ENCODE data around the gene MAP7. TPM values are rescaled to one million over a fixed set of nuclear protein-coding genes. Genes with fewer than 3 reads are reported as not detected.

Gene MAP7
- total RNA-seq, 2 donors from 2014 or later = 5.1 to 6.9 TPM

DNA sequence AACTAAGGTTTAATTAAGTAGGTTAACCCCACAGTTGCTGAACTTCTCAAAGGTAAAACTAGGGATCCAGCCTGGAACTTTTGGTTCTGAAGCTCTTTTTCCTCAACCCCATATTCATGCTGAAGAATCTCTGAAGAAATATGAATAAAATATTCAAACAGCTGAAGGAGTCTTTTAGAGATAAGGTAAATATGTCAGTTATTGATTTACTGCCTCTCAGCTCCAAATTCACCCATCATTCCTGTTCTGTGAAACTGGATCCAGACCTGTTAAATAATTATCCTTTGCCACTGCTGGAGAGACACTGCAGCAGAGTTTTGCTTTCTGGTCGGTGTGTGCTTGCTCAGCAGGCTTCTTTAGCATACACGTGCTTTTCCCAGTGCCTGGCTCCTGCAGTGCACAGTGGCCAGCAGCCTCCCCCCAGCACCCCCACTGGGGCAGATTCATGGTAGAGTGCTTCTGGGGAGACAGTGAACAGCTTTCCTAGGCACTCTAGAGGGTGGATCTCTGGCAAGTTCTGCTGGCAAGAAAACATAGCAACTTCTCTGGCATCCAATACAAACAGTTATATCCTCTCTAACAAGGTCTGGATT is 198.6 kb downstream of the MAP7 start:
- H3K27ac ChIP-seq = no peak overlapping the region
- no peaks in the 10 kb centered on the region for H3K36me3 ChIP-seq
- DNase-seq (ENCODE audit: low spot score) (no peak), ATAC-seq (ENCODE audit: insufficient number of reproducible peaks, low FRiP score, low read depth) (no peak)
- no peaks in the 10 kb centered on the region for H3K9me3 ChIP-seq
- no peak overlapping the region for H3K4me3 ChIP-seq
- H3K27me3 ChIP-seq (replicated peaks; ENCODE audit: insufficient read depth) = no peaks in the 10 kb centered on the region
- TF ChIP-seq, protein P1, sequence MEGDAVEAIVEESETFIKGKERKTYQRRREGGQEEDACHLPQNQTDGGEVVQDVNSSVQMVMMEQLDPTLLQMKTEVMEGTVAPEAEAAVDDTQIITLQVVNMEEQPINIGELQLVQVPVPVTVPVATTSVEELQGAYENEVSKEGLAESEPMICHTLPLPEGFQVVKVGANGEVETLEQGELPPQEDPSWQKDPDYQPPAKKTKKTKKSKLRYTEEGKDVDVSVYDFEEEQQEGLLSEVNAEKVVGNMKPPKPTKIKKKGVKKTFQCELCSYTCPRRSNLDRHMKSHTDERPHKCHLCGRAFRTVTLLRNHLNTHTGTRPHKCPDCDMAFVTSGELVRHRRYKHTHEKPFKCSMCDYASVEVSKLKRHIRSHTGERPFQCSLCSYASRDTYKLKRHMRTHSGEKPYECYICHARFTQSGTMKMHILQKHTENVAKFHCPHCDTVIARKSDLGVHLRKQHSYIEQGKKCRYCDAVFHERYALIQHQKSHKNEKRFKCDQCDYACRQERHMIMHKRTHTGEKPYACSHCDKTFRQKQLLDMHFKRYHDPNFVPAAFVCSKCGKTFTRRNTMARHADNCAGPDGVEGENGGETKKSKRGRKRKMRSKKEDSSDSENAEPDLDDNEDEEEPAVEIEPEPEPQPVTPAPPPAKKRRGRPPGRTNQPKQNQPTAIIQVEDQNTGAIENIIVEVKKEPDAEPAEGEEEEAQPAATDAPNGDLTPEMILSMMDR (IDR thresholded peaks at IDR 0.05) = no peak
- H3K4me1 ChIP-seq (ENCODE audit: control insufficient read depth in 1 of 2, low read depth in 2 of 2) = no peaks in the 10 kb centered on the region

DNA sequence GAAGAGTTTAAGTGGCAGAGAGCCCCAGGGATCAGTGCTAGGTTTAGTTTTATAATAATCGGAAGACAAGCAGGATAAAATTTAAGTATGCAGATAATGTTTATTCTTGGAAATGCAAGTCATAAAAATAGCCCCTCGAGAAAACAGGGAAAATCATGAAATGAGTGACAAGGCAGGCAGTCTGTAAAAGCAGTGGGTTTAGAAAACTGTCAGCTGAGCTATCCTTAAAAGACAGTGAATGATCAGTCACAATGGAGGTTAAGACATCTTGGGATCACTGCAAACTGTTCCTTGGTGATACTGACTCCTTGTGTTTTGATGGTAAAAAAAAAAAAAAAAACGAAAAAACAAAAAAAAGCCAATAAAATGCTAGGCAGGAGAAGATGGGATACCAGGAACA is 199.3 kb downstream of the MAP7 start:
- no peak for ATAC-seq (ENCODE audit: insufficient number of reproducible peaks, low FRiP score, low read depth)
- Histone ChIP-seq H3K27ac (no peak overlapping the region), H3K27me3 (replicated peaks; ENCODE audit: insufficient read depth) (no peaks in the 10 kb centered on the region), H3K4me1 (ENCODE audit: control insufficient read depth in 1 of 2, low read depth in 2 of 2) (no peaks in the 10 kb centered on the region), H3K36me3 (no peaks in the 10 kb centered on the region), H3K9me3 (no peaks in the 10 kb centered on the region), H3K4me3 (no peak overlapping the region)
- TF ChIP-seq, protein P1 (IDR thresholded peaks at IDR 0.05) = no peak
- DNase-seq (ENCODE audit: low spot score) = no peak

DNA sequence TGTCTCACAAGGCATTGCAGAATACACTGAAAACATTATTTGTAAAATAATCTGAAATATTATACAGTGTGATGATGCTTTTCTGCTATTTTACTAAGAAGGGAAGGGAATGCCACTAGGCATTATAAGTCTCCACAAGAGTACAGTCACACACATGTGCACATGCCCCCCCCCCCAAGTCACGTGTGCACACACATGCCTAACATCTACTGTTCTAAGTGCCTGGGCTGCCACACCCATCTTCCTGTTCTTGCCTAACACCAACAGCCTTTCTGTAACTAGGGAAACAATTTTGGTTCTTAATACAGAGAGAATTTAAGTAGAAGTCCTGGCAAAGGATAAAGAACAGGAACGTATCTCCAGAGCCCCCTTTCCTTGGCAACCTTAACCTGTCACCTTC is 202.4 kb downstream of the MAP7 start:
- H3K27ac ChIP-seq = no peak overlapping the region
- TF ChIP-seq, protein P1 (IDR thresholded peaks at IDR 0.05) = no peak
- H3K36me3 ChIP-seq = no peaks in the 10 kb centered on the region
- DNase-seq (ENCODE audit: low spot score) (no peak), ATAC-seq (ENCODE audit: insufficient number of reproducible peaks, low FRiP score, low read depth) (no peak)
- H3K4me1 ChIP-seq (ENCODE audit: control insufficient read depth in 1 of 2, low read depth in 2 of 2) = no peaks in the 10 kb centered on the region
- H3K4me3 ChIP-seq = no peak overlapping the region
- H3K9me3 ChIP-seq = no peaks in the 10 kb centered on the region
- H3K27me3 ChIP-seq (replicated peaks; ENCODE audit: insufficient read depth) = no peaks in the 10 kb centered on the region

DNA sequence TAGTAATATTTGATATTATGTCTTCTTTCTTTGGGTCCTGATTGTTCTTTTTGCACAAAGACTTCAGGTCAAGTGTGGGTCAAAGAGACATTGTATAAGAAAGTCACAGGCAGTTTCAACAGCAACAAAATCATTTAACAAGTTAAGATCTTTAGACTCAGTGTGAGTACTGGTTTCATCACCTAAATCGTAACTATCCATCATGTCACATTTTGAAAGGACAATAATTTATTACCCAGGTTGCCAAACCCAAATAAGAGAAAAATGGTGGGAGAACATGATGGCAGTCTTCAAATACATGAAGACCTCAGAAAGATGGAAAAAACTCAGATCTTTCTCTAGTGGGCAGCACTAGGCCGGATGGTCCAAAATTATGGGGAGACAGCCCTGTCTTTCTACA is 205.1 kb downstream of the MAP7 start:
- no peak overlapping the region for H3K4me3 ChIP-seq
- TF ChIP-seq, protein P1 (IDR thresholded peaks at IDR 0.05) = no peak
- ATAC-seq (ENCODE audit: insufficient number of reproducible peaks, low FRiP score, low read depth) (no peak), DNase-seq (ENCODE audit: low spot score) (no peak)
- H3K27ac ChIP-seq = no peak overlapping the region
- no peaks in the 10 kb centered on the region for H3K4me1 ChIP-seq (ENCODE audit: control insufficient read depth in 1 of 2, low read depth in 2 of 2)
- no peaks in the 10 kb centered on the region for H3K36me3 ChIP-seq
- H3K9me3 ChIP-seq = no peaks in the 10 kb centered on the region
- no peaks in the 10 kb centered on the region for H3K27me3 ChIP-seq (replicated peaks; ENCODE audit: insufficient read depth)

DNA sequence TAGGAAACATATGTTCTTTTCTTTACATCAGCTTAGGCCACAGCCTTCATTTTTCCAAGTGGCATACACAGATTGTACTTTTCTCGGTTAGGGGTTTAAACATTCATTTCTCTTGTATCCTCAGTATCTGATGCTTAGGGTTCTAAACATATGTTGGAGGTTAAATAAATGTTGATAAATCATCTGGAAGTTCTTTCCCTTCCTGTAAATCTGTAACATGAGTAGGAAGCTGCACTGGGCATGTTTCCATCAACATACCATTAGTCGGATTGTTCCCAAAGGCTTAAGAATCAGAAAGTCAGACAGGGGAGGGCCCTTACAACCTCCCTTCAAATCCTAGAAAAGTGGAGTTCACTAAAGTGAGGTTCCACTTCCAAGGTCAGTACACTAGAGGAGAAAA is 205.8 kb downstream of the MAP7 start:
- H3K9me3 ChIP-seq = no peaks in the 10 kb centered on the region
- H3K36me3 ChIP-seq = no peaks in the 10 kb centered on the region
- TF ChIP-seq, protein P1 (IDR thresholded peaks at IDR 0.05) = no peak
- ATAC-seq (ENCODE audit: insufficient number of reproducible peaks, low FRiP score, low read depth) (no peak), DNase-seq (ENCODE audit: low spot score) (no peak)
- H3K4me3 ChIP-seq = no peak overlapping the region
- no peak overlapping the region for H3K27ac ChIP-seq
- H3K27me3 ChIP-seq (replicated peaks; ENCODE audit: insufficient read depth) = no peaks in the 10 kb centered on the region
- H3K4me1 ChIP-seq (ENCODE audit: control insufficient read depth in 1 of 2, low read depth in 2 of 2) = no peaks in the 10 kb centered on the region

All from thoracic aorta (tissue), 2 donors.